Kidney tubule cell (primary cell): ENCODE measurements around the gene TRIM52.
"Not testable (repeated sequence)": the region's sequence is repeated elsewhere in the genome, so short reads cannot be mapped to it uniquely, and the experiment has no call there.

Experiments used
- DNase-seq: peaks from one replicate; pipeline ENCODE4 v3.0.0-alpha.2; 2018; ENCODE audit warnings: low spot score

The TRIM52 gene

GRCh38 chr5:181260720-181261319 lies at the start of gene TRIM52:
Gene TRIM52, minus strand, starts transcription at chr5:181261143. Its CDS starts 330 bp downstream, at chr5:181260813.
- peak; percentile 93 for DNase-seq

GRCh38 chr5:181287331-181287730 lies 26.4 kb upstream of the TRIM52 start:
- DNase-seq, result not testable (repeated sequence)

GRCh38 chr5:181285962-181286705 lies 25.2 kb upstream of the TRIM52 start:
- not testable (repeated sequence) for DNase-seq

- not testable (repeated sequence) for DNase-seq
These were observed 23.2 kb upstream of the TRIM52 start for GRCh38 chr5:181283841-181284755.

- no peak for DNase-seq
These were observed 22.4 kb upstream of the TRIM52 start for GRCh38 chr5:181283347-181283746.

- DNase-seq, result no peak
These were observed 21.9 kb upstream of the TRIM52 start for GRCh38 chr5:181282874-181283273.

- DNase-seq, result not testable (repeated sequence)
These were observed 21.5 kb upstream of the TRIM52 start for GRCh38 chr5:181282415-181282814.

- DNase-seq, result no peak
These were observed 21.0 kb upstream of the TRIM52 start for GRCh38 chr5:181281984-181282316.

- no peak for DNase-seq
These were observed 20.4 kb upstream of the TRIM52 start for GRCh38 chr5:181281077-181281983.

- no peak for DNase-seq
These were observed 19.4 kb upstream of the TRIM52 start for GRCh38 chr5:181280251-181280762.

GRCh38 chr5:181273433-181273744 lies 12.4 kb upstream of the TRIM52 start:
- DNase-seq, result peak; percentile 30

GRCh38 chr5:181271081-181271480 lies 10.1 kb upstream of the TRIM52 start:
- DNase-seq, result no peak

GRCh38 chr5:181267907-181268306 lies 7.0 kb upstream of the TRIM52 start:
- not testable (repeated sequence) for DNase-seq

- peak; percentile 57 for DNase-seq
These were observed 6.5 kb upstream of the TRIM52 start for GRCh38 chr5:181267291-181267904.

GRCh38 chr5:181265092-181265671 lies 4.2 kb upstream of the TRIM52 start:
- DNase-seq, result no peak

GRCh38 chr5:181263633-181264032 lies 2.7 kb upstream of the TRIM52 start:
- DNase-seq, result no peak

- peak; percentile 74 for DNase-seq
These were observed 542 bp upstream of the TRIM52 start for GRCh38 chr5:181261320-181262049.

- DNase-seq, result no peak
These were observed 796 bp downstream of the TRIM52 start for GRCh38 chr5:181259974-181260719.

- no peak for DNase-seq
These were observed 1.7 kb downstream of the TRIM52 start for GRCh38 chr5:181259283-181259682.
